Measurements from ENCODE around the gene CSF2. TPM values are rescaled to one million over a fixed set of nuclear protein-coding genes. Genes with fewer than 3 reads are reported as not detected.

CSF2 gene
- total RNA-seq, 3 donors from 2014 or later, result 130 to 283 (median 277) TPM

GRCh38 chr5:132059043-132059695 lies 14.4 kb upstream of the CSF2 start:
- Mint-ChIP-seq H3K9me3 (no peaks in the 10 kb centered on the region), H3K4me1 (ENCODE audit: low read depth) (peaks cover 50% of the 10 kb centered on the region), H3K36me3 (ENCODE audit: insufficient read depth) (no peaks in the 10 kb centered on the region), H3K4me3 (no peak overlapping the region), H3K27me3 (ENCODE audit: low read depth) (no peaks in the 10 kb centered on the region)
- ATAC-seq (peak; percentile 8 to 28), DNase-seq (peak; percentile 18)

DNA sequence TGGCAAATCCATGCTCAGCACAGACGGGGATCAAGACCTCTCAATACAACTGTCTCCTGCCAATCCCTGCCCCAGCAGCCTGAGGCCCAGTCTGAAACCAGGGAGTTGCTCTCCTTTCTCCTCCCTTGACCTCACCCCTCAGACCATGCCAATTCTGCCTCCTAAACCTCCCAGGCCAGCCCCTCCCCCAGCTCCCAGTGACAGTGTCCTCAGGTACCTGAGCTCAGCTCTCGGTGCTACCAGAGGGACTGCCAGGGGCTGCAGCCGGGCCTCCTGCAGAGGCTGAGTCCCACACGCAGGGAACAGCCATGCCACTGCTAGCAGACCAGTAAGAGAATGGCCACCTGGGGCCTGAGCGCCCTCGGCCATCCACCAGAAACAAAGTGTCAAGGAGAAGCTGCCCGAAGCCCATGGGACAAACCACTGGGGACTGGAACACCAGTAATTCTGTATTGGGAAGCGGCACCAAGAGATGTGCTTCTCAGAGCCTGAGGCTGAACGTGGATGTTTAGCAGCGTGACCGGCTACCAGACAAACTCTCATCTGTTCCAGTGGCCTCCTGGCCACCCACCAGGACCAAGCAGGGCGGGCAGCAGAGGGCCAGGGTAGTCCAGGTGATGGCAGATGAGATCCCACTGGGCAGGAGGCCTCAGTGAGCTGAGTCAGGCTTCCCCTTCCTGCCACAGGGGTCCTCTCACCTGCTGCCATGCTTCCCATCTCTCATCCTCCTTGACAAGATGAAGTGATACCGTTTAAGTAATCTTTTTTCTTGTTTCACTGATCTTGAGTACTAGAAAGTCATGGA lies 13.7 kb upstream of the CSF2 start:
- H3K36me3 Mint-ChIP-seq (ENCODE audit: insufficient read depth), result no peaks in the 10 kb centered on the region
- H3K4me1 Mint-ChIP-seq (ENCODE audit: low read depth), result peaks cover 47% of the 10 kb centered on the region
- no peaks in the 10 kb centered on the region for H3K9me3 Mint-ChIP-seq
- no peaks in the 10 kb centered on the region for H3K27me3 Mint-ChIP-seq (ENCODE audit: low read depth)
- no peak overlapping the region for H3K4me3 Mint-ChIP-seq
- ATAC-seq (no peak), DNase-seq (no peak)

GRCh38 chr5:132060501-132061161 lies 13.0 kb upstream of the CSF2 start, which contains the start of gene IL3:
IL3 (plus strand) TSS chr5:132060655; CDS start chr5:132060707, 52 bp downstream.
- DNase-seq, result no peak
- Mint-ChIP-seq H3K4me3 (no peak within 1 kb of the TSS), H3K4me1 (ENCODE audit: low read depth) (peaks cover 48% of the 10 kb centered on the region), H3K36me3 (ENCODE audit: insufficient read depth) (no peaks in the 10 kb centered on the region), H3K9me3 (no peaks in the 10 kb centered on the region), H3K27me3 (ENCODE audit: low read depth) (no peaks in the 10 kb centered on the region)
- ATAC-seq, result no peak

- DNase-seq (peak; percentile 84), ATAC-seq (peak; percentile 41 to 44)
- Mint-ChIP-seq H3K36me3 (ENCODE audit: insufficient read depth) (no peaks in the 10 kb centered on the region), H3K4me3 (no peak overlapping the region), H3K9me3 (no peaks in the 10 kb centered on the region), H3K27me3 (ENCODE audit: low read depth) (no peaks in the 10 kb centered on the region), H3K4me1 (ENCODE audit: low read depth) (peaks cover 29% of the 10 kb centered on the region)
Observed at GRCh38 chr5:132063090-132063911, 10.3 kb upstream of the CSF2 start.

DNA sequence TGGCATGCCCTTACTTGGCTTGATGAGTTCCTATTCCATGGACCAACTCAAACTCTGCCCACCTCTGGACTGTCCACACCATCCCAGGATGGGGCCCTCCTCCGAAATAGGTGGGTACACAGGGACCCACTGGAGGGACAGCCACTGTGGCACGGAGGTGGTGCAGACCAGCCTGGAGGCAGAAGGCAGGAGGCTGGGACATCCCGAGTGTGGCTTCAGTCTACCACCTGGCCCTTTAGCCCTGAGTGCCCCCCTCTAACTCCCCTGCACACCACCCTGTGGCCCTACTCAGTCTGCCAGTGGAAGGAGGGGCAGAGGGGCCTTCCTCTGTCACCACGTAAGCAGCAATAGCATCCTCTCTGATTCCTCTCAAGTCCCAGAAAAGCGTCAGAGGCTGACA lies 9.4 kb upstream of the CSF2 start:
- DNase-seq (peak; percentile 3), ATAC-seq (no peak)
- peaks cover 23% of the 10 kb centered on the region for H3K4me1 Mint-ChIP-seq (ENCODE audit: low read depth)
- H3K27me3 Mint-ChIP-seq (ENCODE audit: low read depth), result no peaks in the 10 kb centered on the region
- no peaks in the 10 kb centered on the region for H3K36me3 Mint-ChIP-seq (ENCODE audit: insufficient read depth)
- no peaks in the 10 kb centered on the region for H3K9me3 Mint-ChIP-seq
- no peak overlapping the region for H3K4me3 Mint-ChIP-seq

DNA sequence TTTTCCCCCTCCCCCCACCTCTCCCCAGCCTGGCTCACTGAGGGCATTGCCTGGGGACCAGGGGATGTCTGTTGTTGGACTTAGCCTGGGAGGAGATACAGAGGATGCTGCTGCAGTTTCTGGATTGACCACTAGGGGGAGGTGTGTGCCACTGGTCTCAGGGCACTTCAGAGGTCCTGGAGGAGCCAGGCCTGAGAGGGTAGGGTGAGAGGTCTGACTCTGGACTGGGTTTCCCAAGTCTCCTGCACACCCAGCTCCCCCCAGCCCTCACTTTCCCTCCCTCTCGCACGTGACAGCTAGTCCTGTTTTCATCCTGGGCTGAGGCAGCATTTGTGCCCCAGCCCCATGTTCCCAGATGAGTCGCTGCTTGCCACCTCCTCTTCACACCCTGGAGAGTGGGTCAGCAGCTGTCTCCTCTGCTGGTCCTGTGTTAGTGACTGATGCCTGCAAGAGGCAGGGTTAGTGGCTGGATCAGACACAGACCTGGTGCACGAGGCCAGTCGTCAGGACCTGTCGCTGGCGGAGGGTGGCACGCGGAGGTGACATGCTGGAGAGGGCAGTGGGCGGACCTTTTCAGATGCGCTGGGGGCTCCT lies 8.8 kb upstream of the CSF2 start:
- no peaks in the 10 kb centered on the region for H3K27me3 Mint-ChIP-seq (ENCODE audit: low read depth)
- H3K9me3 Mint-ChIP-seq, result no peaks in the 10 kb centered on the region
- H3K4me3 Mint-ChIP-seq, result no peak overlapping the region
- peaks cover 16% of the 10 kb centered on the region for H3K4me1 Mint-ChIP-seq (ENCODE audit: low read depth)
- ATAC-seq (peak; percentile 66 to 77), DNase-seq (peak; percentile 80)
- H3K36me3 Mint-ChIP-seq (ENCODE audit: insufficient read depth), result no peaks in the 10 kb centered on the region

DNA sequence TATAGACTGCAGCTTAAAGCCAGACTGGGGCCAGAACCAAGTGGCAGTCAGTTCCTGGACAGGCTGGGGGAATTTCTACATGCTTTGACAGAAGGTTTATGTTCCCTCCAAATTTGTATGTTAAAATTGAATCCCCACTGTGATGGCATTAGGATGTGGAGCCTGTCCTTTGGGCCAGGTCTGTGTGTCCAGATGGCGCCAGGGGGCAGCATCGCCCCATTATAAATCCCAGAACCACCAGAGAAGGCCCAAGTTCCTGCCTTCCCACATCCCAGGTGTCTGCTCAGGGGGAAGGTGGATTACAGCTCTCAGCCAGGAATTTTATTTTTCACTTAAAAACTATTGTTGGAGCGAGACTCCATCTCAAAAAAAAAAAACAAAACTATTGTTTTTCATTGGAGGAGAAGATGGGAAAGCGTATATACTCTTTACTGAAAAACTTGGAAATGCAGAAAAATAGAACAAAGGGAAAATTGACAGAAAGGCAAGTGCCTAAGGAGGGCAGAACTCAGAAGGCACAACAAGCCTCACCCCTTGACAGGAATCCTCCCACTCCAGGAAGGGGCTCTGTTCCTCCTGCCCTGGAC lies 8.1 kb upstream of the CSF2 start:
- Mint-ChIP-seq H3K27me3 (ENCODE audit: low read depth) (no peaks in the 10 kb centered on the region), H3K36me3 (ENCODE audit: insufficient read depth) (no peaks in the 10 kb centered on the region), H3K9me3 (no peaks in the 10 kb centered on the region), H3K4me3 (no peak overlapping the region), H3K4me1 (ENCODE audit: low read depth) (peaks cover 16% of the 10 kb centered on the region)
- ATAC-seq (peak; percentile 44 to 56), DNase-seq (peak; percentile 43)

GRCh38 chr5:132065951-132066701 lies 7.5 kb upstream of the CSF2 start:
- Mint-ChIP-seq H3K27me3 (ENCODE audit: low read depth) (no peaks in the 10 kb centered on the region), H3K9me3 (no peaks in the 10 kb centered on the region), H3K36me3 (ENCODE audit: insufficient read depth) (no peaks in the 10 kb centered on the region), H3K4me1 (ENCODE audit: low read depth) (peaks cover 23% of the 10 kb centered on the region), H3K4me3 (no peak overlapping the region)
- DNase-seq (no peak), ATAC-seq (no peak)

DNA sequence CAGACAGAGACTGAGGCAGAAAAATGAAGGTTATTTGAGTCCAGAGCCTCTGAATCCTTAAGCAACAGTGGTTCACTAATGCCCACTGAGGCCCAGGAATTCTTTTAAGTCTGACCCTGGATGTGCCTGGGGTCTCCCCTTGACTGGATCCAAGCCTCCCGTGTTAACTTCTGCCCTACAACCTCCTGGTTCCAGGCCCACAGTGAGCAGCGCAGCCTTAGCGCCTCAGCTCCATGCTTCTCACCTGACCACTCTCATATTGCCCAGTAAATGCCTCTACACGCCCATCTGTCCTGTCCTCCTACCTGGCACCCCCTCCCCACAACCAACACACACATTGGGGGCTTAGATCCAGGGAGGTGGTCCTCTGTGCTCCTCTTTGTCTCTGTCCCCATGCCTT lies 6.7 kb upstream of the CSF2 start:
- no peak overlapping the region for H3K4me3 Mint-ChIP-seq
- H3K4me1 Mint-ChIP-seq (ENCODE audit: low read depth), result peaks cover 29% of the 10 kb centered on the region
- no peaks in the 10 kb centered on the region for H3K9me3 Mint-ChIP-seq

GRCh38 chr5:132067451-132067850 lies 6.1 kb upstream of the CSF2 start:
- Mint-ChIP-seq H3K36me3 (ENCODE audit: insufficient read depth) (no peaks in the 10 kb centered on the region), H3K9me3 (no peaks in the 10 kb centered on the region), H3K4me1 (ENCODE audit: low read depth) (peaks cover 32% of the 10 kb centered on the region), H3K27me3 (ENCODE audit: low read depth) (no peaks in the 10 kb centered on the region), H3K4me3 (no peak overlapping the region)
- ATAC-seq (no peak), DNase-seq (no peak)

More for the DNA sequence above, 6.7 kb upstream of the CSF2 start:
- Mint-ChIP-seq H3K27me3 (ENCODE audit: low read depth) (no peaks in the 10 kb centered on the region), H3K36me3 (ENCODE audit: insufficient read depth) (no peaks in the 10 kb centered on the region)
- no peak for DNase-seq
- ATAC-seq, result no peak

DNA sequence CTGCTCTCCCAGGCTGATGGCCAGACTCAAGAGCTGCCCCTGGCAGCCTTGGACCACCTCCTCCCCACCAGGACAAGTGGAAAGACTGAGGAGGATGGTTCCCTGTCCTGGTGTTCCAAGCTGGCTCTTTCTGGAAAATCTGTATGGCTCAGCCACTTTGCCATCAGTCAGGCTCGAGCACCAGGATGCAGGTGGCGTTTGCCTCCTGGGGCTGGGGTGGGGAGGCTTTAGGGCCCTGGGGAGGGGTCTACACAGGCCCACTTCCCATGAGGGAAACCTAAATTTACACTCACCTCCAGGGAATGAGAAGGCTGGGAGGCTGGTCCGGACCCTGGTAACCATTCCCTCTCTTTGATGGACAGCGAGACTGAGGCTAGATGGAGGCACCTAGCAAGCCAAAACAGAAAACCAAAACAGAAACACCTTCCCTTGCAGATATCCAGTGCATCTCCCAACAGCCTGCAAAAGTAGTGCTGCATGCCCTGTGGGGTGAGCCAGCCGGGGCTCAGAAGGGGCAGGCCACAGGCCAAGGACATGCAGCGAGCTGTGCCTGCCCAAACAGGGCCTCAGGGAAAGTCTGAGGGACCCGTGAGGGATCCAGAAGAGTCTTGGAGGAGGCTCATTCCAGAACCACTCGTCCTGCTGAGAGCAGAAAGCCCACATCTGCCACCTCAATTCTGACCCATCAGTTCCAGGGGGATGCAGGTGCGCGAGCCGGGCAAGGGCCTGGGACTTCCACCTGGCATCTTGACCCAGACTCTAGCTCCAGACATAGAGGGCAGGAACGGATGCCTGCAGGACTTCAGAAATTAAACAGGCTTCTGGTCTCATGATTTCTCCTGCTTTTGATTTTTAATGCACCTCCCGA lies 5.4 kb upstream of the CSF2 start:
- ATAC-seq (no peak), DNase-seq (no peak)
- peaks cover 35% of the 10 kb centered on the region for H3K4me1 Mint-ChIP-seq (ENCODE audit: low read depth)
- no peak overlapping the region for H3K4me3 Mint-ChIP-seq
- no peaks in the 10 kb centered on the region for H3K36me3 Mint-ChIP-seq (ENCODE audit: insufficient read depth)
- no peaks in the 10 kb centered on the region for H3K27me3 Mint-ChIP-seq (ENCODE audit: low read depth)
- H3K9me3 Mint-ChIP-seq, result no peaks in the 10 kb centered on the region

GRCh38 chr5:132069561-132069960 lies 4.0 kb upstream of the CSF2 start:
- Mint-ChIP-seq H3K27me3 (ENCODE audit: low read depth) (no peaks in the 10 kb centered on the region), H3K4me1 (ENCODE audit: low read depth) (peaks cover 38% of the 10 kb centered on the region), H3K36me3 (ENCODE audit: insufficient read depth) (no peaks in the 10 kb centered on the region), H3K9me3 (no peaks in the 10 kb centered on the region), H3K4me3 (no peak overlapping the region)
- ATAC-seq (no peak), DNase-seq (no peak)

Data from activated T-cell treated with anti-CD3 and anti-CD28 coated beads, Interleukin-2, amount 50 U/mL, for 4 hours (primary cell).